NCI-H2107 treated with DMSO at 0.1 percent for 48 hours (cell line): ENCODE data around the gene SRC.

Experiments
- DNase-seq: peaks from one replicate; lab custom pipeline; 2025; ENCODE audit not compliant: unreplicated experiment; lab: John Stamatoyannopoulos, UW

The SRC gene

DNA sequence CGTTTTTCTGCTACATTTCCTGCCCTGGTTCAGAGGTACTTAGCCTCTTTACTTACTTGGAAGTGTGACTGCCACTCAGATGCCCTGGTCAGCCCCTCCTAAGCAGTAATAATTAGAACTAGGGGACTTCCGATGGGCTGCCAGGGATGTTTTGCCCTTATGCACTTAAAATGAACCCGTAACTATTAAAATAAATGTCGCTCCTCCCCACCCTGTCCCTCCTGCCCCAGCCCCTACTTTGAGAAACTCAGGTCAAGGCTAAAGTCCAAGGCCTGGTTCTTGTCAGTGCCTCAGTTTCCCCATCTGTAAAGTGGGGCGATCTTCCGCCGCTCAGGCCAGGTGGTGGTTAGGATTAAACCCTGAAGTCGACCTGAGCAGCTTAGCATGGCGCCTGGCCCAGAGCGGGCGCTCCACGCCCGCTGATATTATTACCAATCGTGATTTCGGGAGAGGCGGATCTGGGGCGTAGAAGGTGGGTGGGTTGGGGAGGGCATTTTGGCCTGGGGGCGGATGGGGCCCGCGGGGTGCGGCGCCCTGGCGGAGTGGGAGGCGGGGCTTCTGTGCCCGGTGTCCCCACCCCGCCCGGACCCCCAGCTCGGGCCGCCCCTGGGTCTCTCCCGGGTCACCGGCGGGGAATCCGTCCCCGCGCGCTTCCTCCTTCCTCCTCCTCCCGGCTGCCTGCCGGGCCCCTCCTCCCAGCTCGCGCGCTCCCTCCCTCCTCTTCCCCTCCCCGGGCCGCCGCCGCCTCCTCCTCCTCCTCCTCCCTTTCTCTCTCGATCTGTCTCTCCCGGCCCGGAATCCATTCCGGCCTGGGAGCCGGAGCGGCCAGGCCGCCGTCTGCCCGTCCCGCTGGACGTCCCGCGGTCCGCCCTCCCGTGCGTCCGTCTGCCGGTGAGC, at the start of gene SRC:
Gene SRC (plus strand): TSS at position 802 of the 897 bp plus-strand sequence. CDS start 38,014 bp downstream, outside the sequence.
- DNase-seq = no peak

GRCh38 chr20:37296371-37296770, 49.6 kb upstream of the SRC start:
- DNase-seq = no peak

- no peak for DNase-seq
Measured at GRCh38 chr20:37297066-37297736, 48.7 kb upstream of the SRC start.

- DNase-seq = no peak
Measured at GRCh38 chr20:37298190-37298939, 47.6 kb upstream of the SRC start.

GRCh38 chr20:37299718-37300528, 46.0 kb upstream of the SRC start:
- no peak for DNase-seq

DNA sequence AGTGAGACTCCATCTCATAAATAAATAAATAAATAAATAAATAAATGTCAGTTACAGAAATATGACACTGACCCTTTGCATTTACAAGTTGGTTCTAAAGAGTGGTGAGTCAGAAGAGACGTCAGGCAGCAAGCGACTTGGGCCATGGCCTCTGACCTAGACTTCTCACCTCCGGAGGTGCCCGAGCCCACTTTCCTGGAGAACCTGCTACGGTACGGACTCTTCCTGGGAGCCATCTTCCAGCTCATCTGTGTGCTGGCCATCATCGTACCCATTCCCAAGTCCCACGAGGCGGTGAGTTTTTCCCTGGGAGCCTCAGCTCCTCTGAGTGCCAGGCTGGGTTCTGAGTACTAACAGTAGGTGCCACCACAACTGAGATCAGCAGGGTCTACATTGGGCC, 44.8 kb upstream of the SRC start:
- DNase-seq = no peak

- DNase-seq = no peak
Measured at GRCh38 chr20:37301558-37301957, 44.4 kb upstream of the SRC start.

- DNase-seq = no peak
Measured at GRCh38 chr20:37302981-37303380, 43.0 kb upstream of the SRC start.

DNA sequence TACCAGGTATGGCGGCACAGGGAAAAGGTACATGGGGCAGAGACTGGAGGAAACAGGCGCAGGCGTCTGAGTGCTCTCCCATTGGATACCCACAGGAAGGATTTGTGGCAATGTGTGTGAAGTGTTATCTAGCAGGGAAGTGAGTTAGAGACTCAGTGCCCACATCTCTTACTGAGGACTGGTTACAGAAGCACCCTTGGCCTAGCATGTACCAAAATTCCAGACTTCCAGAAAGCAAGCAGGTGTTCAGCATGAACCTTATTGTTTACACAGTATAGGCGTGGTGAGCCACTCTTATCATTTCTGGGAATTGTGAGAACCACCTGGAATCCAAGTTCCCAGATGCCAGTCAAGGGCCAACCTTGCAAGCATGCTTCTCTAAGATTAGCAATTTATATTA, 42.3 kb upstream of the SRC start:
- peak; percentile 31 for DNase-seq

GRCh38 chr20:37305079-37305478, 40.9 kb upstream of the SRC start:
- peak; percentile 39 for DNase-seq

GRCh38 chr20:37305839-37306238, 40.1 kb upstream of the SRC start:
- DNase-seq = no peak

DNA sequence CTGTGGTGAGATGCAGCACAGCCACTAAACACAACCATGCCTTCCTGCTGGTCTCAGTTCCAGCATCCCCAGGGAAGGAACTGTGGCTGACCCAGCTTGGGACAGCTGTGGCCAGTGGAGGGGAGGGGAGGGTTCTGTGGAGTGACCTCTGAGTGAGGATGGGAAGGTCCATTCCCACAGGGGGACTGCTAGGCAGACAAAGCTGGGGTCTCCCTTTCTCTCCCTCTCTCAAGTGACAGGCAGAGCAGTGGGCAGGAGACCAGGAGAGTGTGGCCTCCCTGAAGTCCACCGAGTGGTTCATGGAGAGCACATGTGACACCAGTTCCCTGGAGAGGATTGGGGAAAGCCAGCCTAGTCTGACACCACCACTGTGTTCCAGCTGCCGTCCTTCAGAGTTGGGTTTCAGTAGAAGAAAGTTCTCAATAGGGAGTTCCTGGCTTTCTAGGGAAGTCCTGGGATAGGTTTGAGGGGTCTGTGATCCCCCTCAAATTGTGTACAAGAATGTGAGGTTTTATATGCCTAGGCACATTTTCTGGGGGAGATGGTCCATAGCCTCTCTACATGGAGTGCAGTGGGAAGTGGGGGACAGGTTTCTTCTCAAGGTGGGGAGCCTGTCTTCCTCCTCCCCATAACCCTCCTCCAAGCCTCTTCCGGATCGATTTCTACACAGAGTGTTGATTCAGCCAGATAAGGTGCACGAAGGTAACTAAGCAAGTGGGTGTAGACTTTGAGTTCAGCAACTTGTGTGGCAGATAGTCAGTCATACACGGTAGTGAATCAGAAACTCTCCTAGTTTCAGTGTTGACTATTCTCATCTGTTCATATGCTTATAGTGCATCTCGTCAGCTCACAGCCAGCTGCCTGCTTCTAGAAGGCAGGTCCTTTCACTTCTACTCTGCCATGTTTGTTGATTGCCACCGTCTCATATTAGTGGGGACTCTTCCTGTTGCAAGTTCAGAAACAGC, 37.6 kb upstream of the SRC start:
- DNase-seq = no peak

GRCh38 chr20:37309290-37309689, 36.6 kb upstream of the SRC start:
- no peak for DNase-seq

DNA sequence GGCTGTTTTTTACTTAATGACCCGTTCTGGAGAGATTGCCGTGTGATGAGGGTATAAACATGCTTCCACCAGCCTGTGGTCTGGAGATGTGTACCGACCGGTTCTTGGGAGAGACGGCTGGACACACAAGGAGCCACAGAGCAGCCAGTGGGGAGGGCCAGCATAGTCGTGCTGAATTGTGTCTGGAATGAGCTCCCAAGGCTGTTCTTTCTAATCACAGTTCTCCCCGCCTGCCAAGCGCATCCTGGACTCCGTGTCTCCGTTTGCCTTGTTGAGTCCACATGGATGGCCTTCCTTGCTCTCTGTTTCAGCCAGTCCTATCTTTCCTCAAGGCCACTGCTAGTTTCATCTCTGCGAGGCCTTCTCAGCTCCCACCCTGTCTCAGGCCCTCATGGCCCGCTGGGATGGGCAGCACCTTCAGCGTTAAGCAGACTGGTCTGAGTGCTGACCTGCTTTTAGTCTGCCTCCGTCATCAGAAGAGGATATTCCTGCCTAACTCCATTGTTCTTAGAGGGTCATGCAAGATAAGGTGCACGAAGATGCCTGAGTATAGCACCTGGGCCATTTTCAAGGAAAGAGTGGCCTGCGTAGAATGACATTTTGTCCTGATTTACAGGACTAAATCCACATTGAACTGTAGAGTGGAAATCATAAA, 35.9 kb upstream of the SRC start:
- DNase-seq = no peak

DNA sequence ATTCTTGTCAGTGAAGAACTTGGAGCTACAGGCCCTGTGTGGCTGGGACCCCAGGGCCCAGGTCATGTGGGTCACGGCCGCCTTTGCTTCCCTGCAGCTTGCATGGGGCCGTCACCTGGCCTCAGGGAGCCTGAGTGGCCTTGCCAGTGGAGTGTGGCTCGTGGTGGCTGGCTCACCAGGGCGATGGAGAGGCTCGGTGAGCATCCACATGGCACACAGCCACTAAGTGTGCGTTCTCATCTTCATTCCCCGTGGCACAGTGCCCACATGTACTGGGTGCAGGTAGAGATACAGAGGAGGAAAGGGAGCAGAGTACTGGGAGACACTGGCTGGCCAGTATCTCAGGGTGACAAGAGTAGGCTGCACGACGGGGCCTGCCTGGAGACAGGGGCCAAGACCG, 35.0 kb upstream of the SRC start:
- DNase-seq = no peak

DNA sequence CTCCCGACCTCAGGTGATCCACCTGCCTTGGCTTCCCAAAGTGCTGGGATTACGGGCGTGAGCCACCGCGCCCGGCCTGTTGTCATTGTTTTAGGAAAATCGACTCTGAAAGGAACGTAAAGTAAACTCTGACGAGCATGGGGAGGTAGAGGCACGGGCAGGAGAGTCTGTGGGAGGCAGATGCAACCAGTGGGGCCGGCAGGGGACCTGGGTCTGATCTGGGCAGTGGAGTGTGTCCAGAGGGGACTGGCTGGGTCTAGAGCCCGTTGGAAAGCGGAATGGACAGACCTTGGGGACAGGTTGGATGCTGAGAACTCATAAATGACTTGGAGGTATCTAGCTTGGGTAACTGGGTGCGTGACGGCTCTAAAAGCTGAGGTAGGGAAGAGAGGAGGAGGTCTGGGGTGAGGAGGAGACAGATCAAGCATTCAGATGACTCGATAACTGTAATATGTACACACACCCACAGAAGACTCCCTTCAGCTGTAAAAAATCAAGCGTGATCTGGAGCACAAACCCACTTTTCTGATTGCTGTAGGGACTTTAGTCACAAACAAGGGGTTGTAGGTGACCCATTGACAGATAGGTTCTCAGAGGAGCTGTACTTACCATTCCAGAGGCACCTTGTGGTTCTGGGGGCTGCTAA, 34.1 kb upstream of the SRC start:
- DNase-seq = no peak

DNA sequence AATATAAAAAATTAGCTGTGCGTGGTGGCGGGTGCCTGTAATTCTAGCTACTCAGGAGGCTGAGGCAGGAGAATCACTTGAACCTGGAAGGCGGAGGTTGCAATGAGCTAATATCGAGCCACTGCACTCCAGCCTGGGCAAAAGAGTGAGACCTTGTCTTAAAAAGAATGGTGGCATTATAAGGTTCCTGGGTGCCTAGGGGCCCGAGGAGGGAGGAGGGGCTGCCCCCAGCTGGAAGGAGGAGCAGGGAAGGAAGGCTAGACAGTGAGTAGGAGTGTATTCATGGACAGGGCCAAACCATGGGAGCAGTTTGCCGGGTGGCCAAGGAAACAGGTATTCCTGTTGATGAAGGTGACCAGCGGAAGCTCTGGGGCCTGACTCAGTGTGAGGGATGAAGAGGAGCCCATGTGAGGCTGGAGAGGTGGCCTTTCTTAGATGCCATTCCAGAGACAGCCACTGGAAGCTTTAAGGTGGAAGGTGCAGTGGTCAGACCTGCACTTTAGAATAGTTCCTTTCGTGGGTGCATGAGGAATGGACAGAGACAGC, 32.3 kb upstream of the SRC start:
- no peak for DNase-seq

GRCh38 chr20:37314099-37314498, 31.8 kb upstream of the SRC start:
- DNase-seq = no peak
